OCI-LY3 (cell line): ENCODE data around the gene MAPK8IP2.

Experiments used
- H2AFZ ChIP-seq: fragments of 200-600, 300-600 bp; shearing (Covaris generic); 2 replicates; pipeline ENCODE4 v1.6.0; 2014; ENCODE audit warnings: antibody characterized with exemption, low read depth, low read length
- H3K27ac ChIP-seq: fragments of 200-600, 300-600 bp; sonication (generic); 2 replicates; pipeline ENCODE4 v1.5.1; 2014; ENCODE audit warnings: mild to moderate bottlenecking, low read length, moderate library complexity, mixed read lengths
- H3K27me3 ChIP-seq: fragments of 200-600, 300-600 bp; sonication (generic); 2 replicates; pipeline ENCODE4 v1.6.1; 2014; ENCODE audit warnings: low read depth, low read length, mixed read lengths
- H3K36me3 ChIP-seq: fragments of 200-600, 300-600 bp; sonication (generic); replicated peaks from 2 replicates; pipeline ENCODE3; 2014; ENCODE audit warnings: low read depth, low read length, mixed read lengths
- H3K4me1 ChIP-seq: fragments of 300-600, 200-600 bp; sonication (generic); 2 replicates; pipeline ENCODE4 v1.6.1; 2014; ENCODE audit warnings: low read length, mixed read lengths
- H3K4me2 ChIP-seq: fragments of 200-600, 300-600 bp; sonication (generic); 2 replicates; pipeline ENCODE4 v1.6.1; 2014; ENCODE audit warnings: low read length, mixed read lengths
- H3K4me3 ChIP-seq: fragments of 300-600, 200-600 bp; sonication (generic); 2 replicates; pipeline ENCODE4 v1.5.1; 2014; ENCODE audit warnings: antibody characterized with exemption, mild to moderate bottlenecking, low read length, moderate library complexity
- H3K79me2 ChIP-seq: fragments of 300-600, 200-600 bp; shearing (Covaris generic); 2 replicates; pipeline ENCODE4 v1.6.1; 2014; ENCODE audit warnings: mild to moderate bottlenecking, low read length, mixed read lengths
- H3K9ac ChIP-seq: fragments of 300-600, 200-600 bp; shearing (Covaris generic); 2 replicates; pipeline ENCODE4 v1.6.0; 2014; ENCODE audit warnings: mild to moderate bottlenecking, low read length, moderate library complexity
- H3K9me3 ChIP-seq: fragments of 200-600, 300-600 bp; shearing (Covaris generic); 2 replicates; pipeline ENCODE4 v1.6.1; 2014; ENCODE audit warnings: low read length, mixed read lengths; ENCODE audit not compliant: insufficient read depth
- H4K20me1 ChIP-seq: fragments of 200-600, 300-600 bp; sonication (generic); 2 replicates; pipeline ENCODE4 v1.6.1; 2016; ENCODE audit warnings: low read length, mixed read lengths; ENCODE audit not compliant: insufficient read depth
- EZH2phosphoT487 ChIP-seq: fragments of 200-600 bp; shearing (Covaris generic); IDR thresholded peaks from 2 replicates; pipeline ENCODE4 v1.6.1; 2018; ENCODE audit warnings: antibody characterized with exemption, mixed run types, low read depth
- TF ChIP-seq, protein P1 (sequence below): fragments of 200-600, 300-600 bp; sonication (generic); IDR thresholded peaks from 2 replicates; pipeline ENCODE4 v1.5.1; 2014; ENCODE audit warnings: antibody characterized with exemption, low read length, low read depth

Gene MAPK8IP2

GRCh38 chr22:50582493-50583293, 17.9 kb upstream of the MAPK8IP2 start, which contains the start of gene CHKB:
Gene CHKB (minus strand): TSS chr22:50582849. CDS start chr22:50582781, 68 bp downstream.
- Histone ChIP-seq H3K27me3 (no peaks in the 10 kb centered on the region), H3K79me2 (peaks cover 18% of the 10 kb centered on the region), H3K9ac (peak within 1 kb of the TSS; percentile 93), H3K4me3 (peak within 1 kb of the TSS; percentile 91), H3K27ac (peak within 1 kb of the TSS; percentile 88), H3K36me3 (no peaks in the 10 kb centered on the region), H3K9me3 (no peaks in the 10 kb centered on the region), H4K20me1 (no peaks in the 10 kb centered on the region), H2AFZ (peak within 1 kb of the TSS; percentile 62; the same call in 1 of the 2 replicates), H3K4me1 (peaks cover 11% of the 10 kb centered on the region), H3K4me2 (peak within 1 kb of the TSS; percentile 90)
- no peak for TF ChIP-seq EZH2phosphoT487
- TF ChIP-seq, protein P1, sequence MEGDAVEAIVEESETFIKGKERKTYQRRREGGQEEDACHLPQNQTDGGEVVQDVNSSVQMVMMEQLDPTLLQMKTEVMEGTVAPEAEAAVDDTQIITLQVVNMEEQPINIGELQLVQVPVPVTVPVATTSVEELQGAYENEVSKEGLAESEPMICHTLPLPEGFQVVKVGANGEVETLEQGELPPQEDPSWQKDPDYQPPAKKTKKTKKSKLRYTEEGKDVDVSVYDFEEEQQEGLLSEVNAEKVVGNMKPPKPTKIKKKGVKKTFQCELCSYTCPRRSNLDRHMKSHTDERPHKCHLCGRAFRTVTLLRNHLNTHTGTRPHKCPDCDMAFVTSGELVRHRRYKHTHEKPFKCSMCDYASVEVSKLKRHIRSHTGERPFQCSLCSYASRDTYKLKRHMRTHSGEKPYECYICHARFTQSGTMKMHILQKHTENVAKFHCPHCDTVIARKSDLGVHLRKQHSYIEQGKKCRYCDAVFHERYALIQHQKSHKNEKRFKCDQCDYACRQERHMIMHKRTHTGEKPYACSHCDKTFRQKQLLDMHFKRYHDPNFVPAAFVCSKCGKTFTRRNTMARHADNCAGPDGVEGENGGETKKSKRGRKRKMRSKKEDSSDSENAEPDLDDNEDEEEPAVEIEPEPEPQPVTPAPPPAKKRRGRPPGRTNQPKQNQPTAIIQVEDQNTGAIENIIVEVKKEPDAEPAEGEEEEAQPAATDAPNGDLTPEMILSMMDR, result no peak

DNA sequence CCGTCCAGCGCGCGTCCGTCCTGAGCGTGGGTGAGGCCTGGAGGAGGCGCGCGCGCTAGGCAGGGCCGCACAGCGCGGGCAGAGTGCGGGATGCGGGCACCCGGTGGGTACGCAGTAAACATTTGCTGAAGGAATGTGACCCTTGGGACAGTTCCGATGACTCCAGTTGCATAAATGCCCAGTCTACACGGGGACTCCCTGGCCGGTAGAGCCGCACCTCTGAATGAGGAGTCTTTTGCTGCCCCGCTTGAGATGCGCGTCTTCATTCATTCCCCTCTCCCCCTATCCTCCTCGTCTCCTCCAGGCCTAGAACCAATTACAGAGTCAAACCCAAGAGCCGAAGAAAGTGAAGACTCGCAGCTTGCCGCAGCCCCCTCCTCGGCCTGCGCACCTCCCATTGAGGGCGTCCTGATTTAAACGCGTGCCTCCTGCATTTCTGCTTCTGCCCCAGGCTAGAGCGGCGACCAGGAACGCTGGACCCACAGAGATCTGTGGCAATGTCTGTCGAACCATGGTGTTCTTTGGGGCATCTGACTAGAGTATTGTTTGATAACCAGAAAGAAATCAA, 17.2 kb upstream of the MAPK8IP2 start:
- Histone ChIP-seq H3K79me2 (peaks cover 18% of the 10 kb centered on the region), H2AFZ (no peak overlapping the region), H3K36me3 (no peaks in the 10 kb centered on the region), H3K9ac (peak overlapping the region; percentile 64), H3K4me1 (peaks cover 11% of the 10 kb centered on the region), H3K27me3 (no peaks in the 10 kb centered on the region), H3K4me3 (peak overlapping the region; percentile 91), H3K4me2 (peak overlapping the region; percentile 90), H3K9me3 (no peaks in the 10 kb centered on the region), H3K27ac (no peak overlapping the region), H4K20me1 (no peaks in the 10 kb centered on the region)
- TF ChIP-seq, protein P1, result no peak
- TF ChIP-seq EZH2phosphoT487, result no peak

- peaks cover 18% of the 10 kb centered on the region for H3K79me2 ChIP-seq
- no peaks in the 10 kb centered on the region for H4K20me1 ChIP-seq
- H2AFZ ChIP-seq, result no peak overlapping the region
- no peak for TF ChIP-seq EZH2phosphoT487
- TF ChIP-seq, protein P1, result no peak
- no peak overlapping the region for H3K4me3 ChIP-seq
- H3K27ac ChIP-seq, result no peak overlapping the region
- H3K36me3 ChIP-seq, result no peaks in the 10 kb centered on the region
- no peak overlapping the region for H3K9ac ChIP-seq
- H3K4me1 ChIP-seq, result peaks cover 11% of the 10 kb centered on the region
- no peaks in the 10 kb centered on the region for H3K27me3 ChIP-seq
- no peaks in the 10 kb centered on the region for H3K9me3 ChIP-seq
- peak overlapping the region; percentile 90; the same call in 1 of the 2 replicates for H3K4me2 ChIP-seq
These were observed 16.2 kb upstream of the MAPK8IP2 start for GRCh38 chr22:50584106-50585096.
